Mesothelial cell of epicardium (in vitro differentiated cells): Measurements from ENCODE around the gene CLSTN2. TPM values are rescaled to one million over a fixed set of nuclear protein-coding genes. Genes with fewer than 3 reads are reported as not detected.

Source experiments
- DNase-seq, 2 experiments: peaks; one replicate each; pipeline ENCODE4 v3.0.0; 2021; ENCODE audit warnings: low spot score in 2 of 2; ENCODE audit not compliant: unreplicated experiment in 2 of 2
- H3K27ac Mint-ChIP-seq: 2 replicates; pipeline ENCODE4 v1.8.0; 2021; ENCODE audit warnings: mixed read lengths
- H3K27me3 Mint-ChIP-seq: 2 replicates; pipeline ENCODE4 v1.8.0; 2021; ENCODE audit warnings: low read depth, mixed read lengths
- H3K36me3 Mint-ChIP-seq: 2 replicates; pipeline ENCODE4 v1.8.0; 2021; ENCODE audit warnings: mixed read lengths
- H3K4me1 Mint-ChIP-seq: 2 replicates; pipeline ENCODE4 v1.8.0; 2021; ENCODE audit warnings: mixed read lengths
- H3K4me3 Mint-ChIP-seq: 2 replicates; pipeline ENCODE4 v1.8.0; 2021; ENCODE audit warnings: mild to moderate bottlenecking, moderate library complexity, mixed read lengths
- H3K9me3 Mint-ChIP-seq: 2 replicates; pipeline ENCODE4 v1.8.0; 2021; ENCODE audit warnings: mixed read lengths
- total RNA-seq: library from RNA; stranded (reverse); gene quantifications from 3 replicates; pipeline ENCODE4 v1.2.1, GENCODE V29; 2021
- TF ChIP-seq, protein P1 (sequence below): fragments of 200-600 bp; sonication (generic); IDR thresholded peaks from one replicate; pipeline ENCODE4 v1.5.0; 2021; ENCODE audit warnings: antibody characterized with exemption; ENCODE audit not compliant: unreplicated experiment

Gene CLSTN2
- total RNA-seq, 1 donor from 2014 or later = 18.2 TPM

DNA sequence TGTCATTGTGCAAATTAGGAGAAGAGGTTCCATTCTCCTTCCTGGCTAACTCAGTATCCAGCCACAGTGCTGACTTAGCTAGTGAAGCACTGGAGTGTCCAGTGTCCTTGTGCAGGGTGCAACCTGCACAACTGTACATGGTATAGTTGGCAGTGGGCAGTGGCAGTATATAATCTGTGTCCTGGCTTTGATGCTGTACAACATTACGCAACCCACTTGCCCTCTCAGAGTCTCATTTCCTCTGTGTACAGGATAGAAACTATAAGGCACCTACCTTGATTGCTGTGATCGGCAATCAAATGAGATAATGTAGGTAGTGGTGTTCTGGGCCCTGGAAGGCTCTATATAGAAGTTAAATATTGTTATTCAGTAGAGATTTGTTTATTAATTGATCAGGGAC lies 333.6 kb downstream of the CLSTN2 start:
- H3K27me3 Mint-ChIP-seq = peaks cover 19% of the 10 kb centered on the region
- H3K9me3 Mint-ChIP-seq = no peaks in the 10 kb centered on the region
- TF ChIP-seq, protein P1, sequence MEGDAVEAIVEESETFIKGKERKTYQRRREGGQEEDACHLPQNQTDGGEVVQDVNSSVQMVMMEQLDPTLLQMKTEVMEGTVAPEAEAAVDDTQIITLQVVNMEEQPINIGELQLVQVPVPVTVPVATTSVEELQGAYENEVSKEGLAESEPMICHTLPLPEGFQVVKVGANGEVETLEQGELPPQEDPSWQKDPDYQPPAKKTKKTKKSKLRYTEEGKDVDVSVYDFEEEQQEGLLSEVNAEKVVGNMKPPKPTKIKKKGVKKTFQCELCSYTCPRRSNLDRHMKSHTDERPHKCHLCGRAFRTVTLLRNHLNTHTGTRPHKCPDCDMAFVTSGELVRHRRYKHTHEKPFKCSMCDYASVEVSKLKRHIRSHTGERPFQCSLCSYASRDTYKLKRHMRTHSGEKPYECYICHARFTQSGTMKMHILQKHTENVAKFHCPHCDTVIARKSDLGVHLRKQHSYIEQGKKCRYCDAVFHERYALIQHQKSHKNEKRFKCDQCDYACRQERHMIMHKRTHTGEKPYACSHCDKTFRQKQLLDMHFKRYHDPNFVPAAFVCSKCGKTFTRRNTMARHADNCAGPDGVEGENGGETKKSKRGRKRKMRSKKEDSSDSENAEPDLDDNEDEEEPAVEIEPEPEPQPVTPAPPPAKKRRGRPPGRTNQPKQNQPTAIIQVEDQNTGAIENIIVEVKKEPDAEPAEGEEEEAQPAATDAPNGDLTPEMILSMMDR = no peak
- H3K4me3 Mint-ChIP-seq = no peak overlapping the region
- no peaks in the 10 kb centered on the region for H3K36me3 Mint-ChIP-seq
- DNase-seq = no peak
- H3K4me1 Mint-ChIP-seq = no peaks in the 10 kb centered on the region
- no peak overlapping the region for H3K27ac Mint-ChIP-seq

DNA sequence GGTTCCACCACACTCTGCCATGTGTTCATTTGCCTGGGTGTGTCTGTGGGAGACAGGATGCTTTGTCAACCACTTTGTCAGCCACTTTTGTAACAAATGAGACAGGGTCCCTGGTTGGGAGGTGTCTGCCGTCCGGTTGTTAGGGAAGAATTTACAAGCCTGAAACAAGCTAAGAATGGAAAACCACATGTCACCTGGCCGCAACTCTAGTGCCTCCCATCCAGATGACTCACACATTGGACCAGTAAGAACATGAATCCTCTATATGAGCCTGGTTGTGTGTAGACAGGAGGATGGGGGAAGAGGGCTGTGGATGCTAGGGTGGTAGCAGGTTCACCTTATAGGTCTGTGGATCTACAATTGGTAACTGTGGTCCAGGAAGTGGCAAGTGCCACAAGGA lies 335.3 kb downstream of the CLSTN2 start:
- H3K4me3 Mint-ChIP-seq = no peak overlapping the region
- peaks cover 26% of the 10 kb centered on the region for H3K27me3 Mint-ChIP-seq
- DNase-seq = no peak
- TF ChIP-seq, protein P1 = no peak
- no peak overlapping the region for H3K27ac Mint-ChIP-seq
- H3K9me3 Mint-ChIP-seq = no peaks in the 10 kb centered on the region
- no peaks in the 10 kb centered on the region for H3K4me1 Mint-ChIP-seq
- no peaks in the 10 kb centered on the region for H3K36me3 Mint-ChIP-seq

DNA sequence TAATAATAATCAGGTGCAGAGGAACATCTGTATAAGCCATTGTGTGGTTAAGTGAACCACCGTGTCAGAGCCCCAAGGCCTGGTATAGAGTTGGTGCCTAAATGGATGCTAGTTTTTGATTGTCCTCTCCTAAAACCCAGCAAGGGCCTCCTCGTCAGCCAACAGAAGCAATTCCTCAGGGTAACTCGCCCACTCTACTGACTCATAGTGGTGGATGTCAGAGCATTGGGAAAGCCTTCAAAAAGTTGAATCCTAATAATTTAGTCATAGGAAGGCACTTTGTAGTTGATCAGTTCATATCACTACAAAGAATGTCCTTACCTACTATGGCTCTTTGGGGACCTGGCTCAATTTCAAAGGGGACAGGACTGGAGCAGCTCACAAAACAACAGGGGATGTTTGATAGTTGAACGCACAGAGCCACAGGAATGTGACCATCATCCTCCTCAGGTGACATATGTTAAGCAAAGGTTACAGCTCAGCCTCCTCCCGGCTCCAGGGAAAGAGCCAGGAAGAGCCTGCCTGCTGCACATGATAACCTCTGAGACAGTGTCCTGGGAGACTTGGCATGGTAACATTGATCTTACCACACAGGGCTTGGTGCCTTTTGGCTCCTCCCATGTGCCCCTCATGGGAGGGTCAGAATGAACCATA lies 338.7 kb downstream of the CLSTN2 start:
- no peak for DNase-seq
- TF ChIP-seq, protein P1 = no peak
- no peaks in the 10 kb centered on the region for H3K9me3 Mint-ChIP-seq
- no peaks in the 10 kb centered on the region for H3K36me3 Mint-ChIP-seq
- H3K27me3 Mint-ChIP-seq = peaks cover 16% of the 10 kb centered on the region
- H3K27ac Mint-ChIP-seq = no peak overlapping the region
- no peak overlapping the region for H3K4me3 Mint-ChIP-seq
- H3K4me1 Mint-ChIP-seq = no peaks in the 10 kb centered on the region

DNA sequence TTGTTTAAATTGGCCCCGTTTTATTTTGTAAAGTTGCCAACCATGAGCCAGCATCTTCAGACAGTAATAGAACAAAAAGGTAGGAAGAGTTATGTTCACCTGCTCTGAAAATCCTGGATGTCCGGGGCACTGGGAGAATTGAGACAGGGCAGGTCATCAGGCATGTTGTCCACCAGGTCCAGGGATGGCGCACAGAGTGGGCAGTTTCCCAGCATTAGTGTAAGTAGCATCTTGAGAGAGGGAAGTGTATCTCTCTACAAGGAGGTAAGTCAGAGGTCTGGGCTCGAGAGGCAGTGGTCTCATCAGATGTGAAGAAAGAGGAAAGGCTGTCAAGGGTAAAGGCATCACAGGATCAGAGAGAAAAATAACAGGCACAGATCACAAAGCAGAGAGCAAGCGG lies 339.4 kb downstream of the CLSTN2 start:
- H3K9me3 Mint-ChIP-seq = no peaks in the 10 kb centered on the region
- H3K27me3 Mint-ChIP-seq = peaks cover 19% of the 10 kb centered on the region
- H3K4me3 Mint-ChIP-seq = no peak overlapping the region
- no peak for DNase-seq
- no peaks in the 10 kb centered on the region for H3K4me1 Mint-ChIP-seq
- no peak overlapping the region for H3K27ac Mint-ChIP-seq
- TF ChIP-seq, protein P1 = no peak
- no peaks in the 10 kb centered on the region for H3K36me3 Mint-ChIP-seq

DNA sequence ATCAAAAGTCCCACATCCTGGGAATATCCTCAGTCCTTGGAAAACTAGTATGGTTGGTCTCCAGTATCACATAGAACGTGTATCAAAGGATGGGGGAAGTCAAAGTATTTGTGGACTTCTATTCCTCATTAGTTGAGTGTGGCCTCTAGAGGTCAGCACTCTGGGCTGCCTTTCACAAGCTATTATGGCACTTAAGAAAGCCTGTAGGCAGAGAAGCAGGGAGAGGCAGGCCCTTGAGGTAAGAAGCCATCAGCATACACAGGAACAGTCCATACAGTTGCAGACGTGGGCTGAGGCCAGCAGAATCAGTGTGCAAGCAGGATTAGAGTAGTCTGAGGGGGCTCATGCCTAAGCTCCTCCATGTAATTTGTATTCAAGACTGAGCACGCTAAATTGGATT lies 341.7 kb downstream of the CLSTN2 start:
- no peaks in the 10 kb centered on the region for H3K4me1 Mint-ChIP-seq
- H3K27me3 Mint-ChIP-seq = peaks cover 27% of the 10 kb centered on the region
- no peaks in the 10 kb centered on the region for H3K36me3 Mint-ChIP-seq
- no peak overlapping the region for H3K27ac Mint-ChIP-seq
- no peaks in the 10 kb centered on the region for H3K9me3 Mint-ChIP-seq
- TF ChIP-seq, protein P1 = no peak
- no peak overlapping the region for H3K4me3 Mint-ChIP-seq
- no peak for DNase-seq

DNA sequence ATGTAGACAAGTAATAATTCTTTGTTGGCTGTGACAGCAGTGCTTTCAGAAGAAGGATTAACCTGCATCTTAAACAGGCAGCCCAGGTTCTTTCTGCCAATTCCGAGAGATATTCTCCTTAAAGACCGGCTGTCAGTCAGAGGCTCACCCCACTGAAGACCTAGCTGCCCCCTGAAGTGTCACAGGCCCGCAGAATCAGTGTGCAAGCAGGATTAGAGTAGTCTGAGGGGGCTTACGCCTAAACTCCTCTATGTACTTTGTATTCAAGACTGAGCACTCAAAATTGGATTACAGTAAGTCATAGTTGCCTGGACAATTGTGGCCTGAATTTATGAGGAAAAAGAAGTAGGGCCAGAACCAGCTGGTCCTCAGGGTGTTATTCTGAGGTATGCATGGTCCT lies 342.9 kb downstream of the CLSTN2 start:
- no peaks in the 10 kb centered on the region for H3K4me1 Mint-ChIP-seq
- TF ChIP-seq, protein P1 = no peak
- no peaks in the 10 kb centered on the region for H3K9me3 Mint-ChIP-seq
- DNase-seq = no peak
- peaks cover 27% of the 10 kb centered on the region for H3K27me3 Mint-ChIP-seq
- H3K4me3 Mint-ChIP-seq = no peak overlapping the region
- no peaks in the 10 kb centered on the region for H3K36me3 Mint-ChIP-seq
- no peak overlapping the region for H3K27ac Mint-ChIP-seq
